ENCODE data around the gene CACNA1A.

- no peak for TF ChIP-seq EP300 (IDR thresholded peaks at IDR 0.05)
- no peak for TF ChIP-seq CTCF (IDR thresholded peaks at IDR 0.05)
- TF ChIP-seq POLR2AphosphoS5 (IDR thresholded peaks at IDR 0.05): no peak
These were observed 94.4 kb downstream of the CACNA1A start for GRCh38 chr19:13411899-13412298.
